ENCODE data around the gene KIF26B. TPM values are rescaled to one million over a fixed set of nuclear protein-coding genes. Genes with fewer than 3 reads are reported as not detected.

KIF26B gene
- total and polyA plus RNA-seq, 2 experiments from 2014 or later: 0.03 to 0.76 TPM

DNA sequence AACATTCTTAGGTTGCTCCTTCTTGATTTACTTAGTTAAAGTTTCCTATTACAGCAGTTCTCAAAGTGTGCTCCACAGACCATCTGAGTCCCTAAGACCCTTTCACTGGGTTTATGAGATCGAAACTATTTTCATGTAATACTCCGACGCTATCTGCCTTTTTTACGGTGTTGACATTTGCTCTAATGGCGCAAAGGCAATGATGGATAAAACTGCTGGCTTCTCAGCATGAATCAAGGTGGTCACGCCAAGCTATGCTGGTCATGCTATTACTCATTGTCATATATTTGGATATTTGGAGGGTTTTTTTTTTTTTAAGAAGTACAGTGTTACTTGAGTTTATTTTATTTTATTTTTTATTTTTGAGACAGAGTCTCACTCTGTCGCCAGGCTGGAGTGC lies 235.1 kb downstream of the KIF26B start:
- Mint-ChIP-seq H3K9me3 (no peaks in the 10 kb centered on the region), H3K27ac (no peak overlapping the region)

More for the DNA sequence above, 235.1 kb downstream of the KIF26B start:
- H3K27me3 Mint-ChIP-seq (ENCODE audit: insufficient read depth, low read depth, poor library complexity): peaks cover 2% of the 10 kb centered on the region
- no peaks in the 10 kb centered on the region for H4K20me1 ChIP-seq (replicated peaks; ENCODE audit: insufficient read depth)
- H3F3A ChIP-seq (replicated peaks; ENCODE audit: low read depth): no peaks in the 10 kb centered on the region
- ATAC-seq (no peak), DNase-seq (ENCODE audit: low spot score) (no peak)
- no peaks in the 10 kb centered on the region for H3K9me2 ChIP-seq (ENCODE audit: insufficient read depth)
- no peak for TF ChIP-seq EZH2phosphoT487 (IDR thresholded peaks at IDR 0.05; ENCODE audit: unreplicated experiment)
- TF ChIP-seq, protein P1, sequence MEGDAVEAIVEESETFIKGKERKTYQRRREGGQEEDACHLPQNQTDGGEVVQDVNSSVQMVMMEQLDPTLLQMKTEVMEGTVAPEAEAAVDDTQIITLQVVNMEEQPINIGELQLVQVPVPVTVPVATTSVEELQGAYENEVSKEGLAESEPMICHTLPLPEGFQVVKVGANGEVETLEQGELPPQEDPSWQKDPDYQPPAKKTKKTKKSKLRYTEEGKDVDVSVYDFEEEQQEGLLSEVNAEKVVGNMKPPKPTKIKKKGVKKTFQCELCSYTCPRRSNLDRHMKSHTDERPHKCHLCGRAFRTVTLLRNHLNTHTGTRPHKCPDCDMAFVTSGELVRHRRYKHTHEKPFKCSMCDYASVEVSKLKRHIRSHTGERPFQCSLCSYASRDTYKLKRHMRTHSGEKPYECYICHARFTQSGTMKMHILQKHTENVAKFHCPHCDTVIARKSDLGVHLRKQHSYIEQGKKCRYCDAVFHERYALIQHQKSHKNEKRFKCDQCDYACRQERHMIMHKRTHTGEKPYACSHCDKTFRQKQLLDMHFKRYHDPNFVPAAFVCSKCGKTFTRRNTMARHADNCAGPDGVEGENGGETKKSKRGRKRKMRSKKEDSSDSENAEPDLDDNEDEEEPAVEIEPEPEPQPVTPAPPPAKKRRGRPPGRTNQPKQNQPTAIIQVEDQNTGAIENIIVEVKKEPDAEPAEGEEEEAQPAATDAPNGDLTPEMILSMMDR (conservative IDR thresholded peaks at IDR 0.05; ENCODE audit: low read depth in 2 of 2): no peak
- TF ChIP-seq, protein P2, sequence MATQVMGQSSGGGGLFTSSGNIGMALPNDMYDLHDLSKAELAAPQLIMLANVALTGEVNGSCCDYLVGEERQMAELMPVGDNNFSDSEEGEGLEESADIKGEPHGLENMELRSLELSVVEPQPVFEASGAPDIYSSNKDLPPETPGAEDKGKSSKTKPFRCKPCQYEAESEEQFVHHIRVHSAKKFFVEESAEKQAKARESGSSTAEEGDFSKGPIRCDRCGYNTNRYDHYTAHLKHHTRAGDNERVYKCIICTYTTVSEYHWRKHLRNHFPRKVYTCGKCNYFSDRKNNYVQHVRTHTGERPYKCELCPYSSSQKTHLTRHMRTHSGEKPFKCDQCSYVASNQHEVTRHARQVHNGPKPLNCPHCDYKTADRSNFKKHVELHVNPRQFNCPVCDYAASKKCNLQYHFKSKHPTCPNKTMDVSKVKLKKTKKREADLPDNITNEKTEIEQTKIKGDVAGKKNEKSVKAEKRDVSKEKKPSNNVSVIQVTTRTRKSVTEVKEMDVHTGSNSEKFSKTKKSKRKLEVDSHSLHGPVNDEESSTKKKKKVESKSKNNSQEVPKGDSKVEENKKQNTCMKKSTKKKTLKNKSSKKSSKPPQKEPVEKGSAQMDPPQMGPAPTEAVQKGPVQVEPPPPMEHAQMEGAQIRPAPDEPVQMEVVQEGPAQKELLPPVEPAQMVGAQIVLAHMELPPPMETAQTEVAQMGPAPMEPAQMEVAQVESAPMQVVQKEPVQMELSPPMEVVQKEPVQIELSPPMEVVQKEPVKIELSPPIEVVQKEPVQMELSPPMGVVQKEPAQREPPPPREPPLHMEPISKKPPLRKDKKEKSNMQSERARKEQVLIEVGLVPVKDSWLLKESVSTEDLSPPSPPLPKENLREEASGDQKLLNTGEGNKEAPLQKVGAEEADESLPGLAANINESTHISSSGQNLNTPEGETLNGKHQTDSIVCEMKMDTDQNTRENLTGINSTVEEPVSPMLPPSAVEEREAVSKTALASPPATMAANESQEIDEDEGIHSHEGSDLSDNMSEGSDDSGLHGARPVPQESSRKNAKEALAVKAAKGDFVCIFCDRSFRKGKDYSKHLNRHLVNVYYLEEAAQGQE (IDR thresholded peaks at IDR 0.05; ENCODE audit: unreplicated experiment): no peak
- TF ChIP-seq NANOG (IDR thresholded peaks at IDR 0.05; ENCODE audit: borderline replicate concordance): no peak
- TF ChIP-seq ETS1 (IDR thresholded peaks at IDR 0.05): no peak
- TF ChIP-seq, protein P3, sequence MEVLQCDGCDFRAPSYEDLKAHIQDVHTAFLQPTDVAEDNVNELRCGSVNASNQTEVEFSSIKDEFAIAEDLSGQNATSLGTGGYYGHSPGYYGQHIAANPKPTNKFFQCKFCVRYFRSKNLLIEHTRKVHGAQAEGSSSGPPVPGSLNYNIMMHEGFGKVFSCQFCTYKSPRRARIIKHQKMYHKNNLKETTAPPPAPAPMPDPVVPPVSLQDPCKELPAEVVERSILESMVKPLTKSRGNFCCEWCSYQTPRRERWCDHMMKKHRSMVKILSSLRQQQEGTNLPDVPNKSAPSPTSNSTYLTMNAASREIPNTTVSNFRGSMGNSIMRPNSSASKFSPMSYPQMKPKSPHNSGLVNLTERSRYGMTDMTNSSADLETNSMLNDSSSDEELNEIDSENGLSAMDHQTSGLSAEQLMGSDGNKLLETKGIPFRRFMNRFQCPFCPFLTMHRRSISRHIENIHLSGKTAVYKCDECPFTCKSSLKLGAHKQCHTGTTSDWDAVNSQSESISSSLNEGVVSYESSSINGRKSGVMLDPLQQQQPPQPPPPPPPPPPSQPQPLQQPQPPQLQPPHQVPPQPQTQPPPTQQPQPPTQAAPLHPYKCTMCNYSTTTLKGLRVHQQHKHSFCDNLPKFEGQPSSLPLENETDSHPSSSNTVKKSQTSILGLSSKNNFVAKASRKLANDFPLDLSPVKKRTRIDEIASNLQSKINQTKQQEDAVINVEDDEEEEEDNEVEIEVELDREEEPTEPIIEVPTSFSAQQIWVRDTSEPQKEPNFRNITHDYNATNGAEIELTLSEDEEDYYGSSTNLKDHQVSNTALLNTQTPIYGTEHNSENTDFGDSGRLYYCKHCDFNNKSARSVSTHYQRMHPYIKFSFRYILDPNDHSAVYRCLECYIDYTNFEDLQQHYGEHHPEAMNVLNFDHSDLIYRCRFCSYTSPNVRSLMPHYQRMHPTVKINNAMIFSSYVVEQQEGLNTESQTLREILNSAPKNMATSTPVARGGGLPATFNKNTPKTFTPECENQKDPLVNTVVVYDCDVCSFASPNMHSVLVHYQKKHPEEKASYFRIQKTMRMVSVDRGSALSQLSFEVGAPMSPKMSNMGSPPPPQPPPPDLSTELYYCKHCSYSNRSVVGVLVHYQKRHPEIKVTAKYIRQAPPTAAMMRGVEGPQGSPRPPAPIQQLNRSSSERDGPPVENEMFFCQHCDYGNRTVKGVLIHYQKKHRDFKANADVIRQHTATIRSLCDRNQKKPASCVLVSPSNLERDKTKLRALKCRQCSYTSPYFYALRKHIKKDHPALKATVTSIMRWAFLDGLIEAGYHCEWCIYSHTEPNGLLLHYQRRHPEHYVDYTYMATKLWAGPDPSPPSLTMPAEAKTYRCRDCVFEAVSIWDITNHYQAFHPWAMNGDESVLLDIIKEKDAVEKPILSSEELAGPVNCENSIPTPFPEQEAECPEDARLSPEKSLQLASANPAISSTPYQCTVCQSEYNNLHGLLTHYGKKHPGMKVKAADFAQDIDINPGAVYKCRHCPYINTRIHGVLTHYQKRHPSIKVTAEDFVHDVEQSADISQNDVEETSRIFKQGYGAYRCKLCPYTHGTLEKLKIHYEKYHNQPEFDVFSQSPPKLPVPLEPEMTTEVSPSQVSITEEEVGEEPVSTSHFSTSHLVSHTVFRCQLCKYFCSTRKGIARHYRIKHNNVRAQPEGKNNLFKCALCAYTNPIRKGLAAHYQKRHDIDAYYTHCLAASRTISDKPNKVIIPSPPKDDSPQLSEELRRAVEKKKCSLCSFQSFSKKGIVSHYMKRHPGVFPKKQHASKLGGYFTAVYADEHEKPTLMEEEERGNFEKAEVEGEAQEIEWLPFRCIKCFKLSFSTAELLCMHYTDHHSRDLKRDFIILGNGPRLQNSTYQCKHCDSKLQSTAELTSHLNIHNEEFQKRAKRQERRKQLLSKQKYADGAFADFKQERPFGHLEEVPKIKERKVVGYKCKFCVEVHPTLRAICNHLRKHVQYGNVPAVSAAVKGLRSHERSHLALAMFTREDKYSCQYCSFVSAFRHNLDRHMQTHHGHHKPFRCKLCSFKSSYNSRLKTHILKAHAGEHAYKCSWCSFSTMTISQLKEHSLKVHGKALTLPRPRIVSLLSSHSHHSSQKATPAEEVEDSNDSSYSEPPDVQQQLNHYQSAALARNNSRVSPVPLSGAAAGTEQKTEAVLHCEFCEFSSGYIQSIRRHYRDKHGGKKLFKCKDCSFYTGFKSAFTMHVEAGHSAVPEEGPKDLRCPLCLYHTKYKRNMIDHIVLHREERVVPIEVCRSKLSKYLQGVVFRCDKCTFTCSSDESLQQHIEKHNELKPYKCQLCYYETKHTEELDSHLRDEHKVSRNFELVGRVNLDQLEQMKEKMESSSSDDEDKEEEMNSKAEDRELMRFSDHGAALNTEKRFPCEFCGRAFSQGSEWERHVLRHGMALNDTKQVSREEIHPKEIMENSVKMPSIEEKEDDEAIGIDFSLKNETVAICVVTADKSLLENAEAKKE (CRISPR knock-in tag; IDR thresholded peaks at IDR 0.05): no peak
- TF ChIP-seq STAT1 (IDR thresholded peaks at IDR 0.05; ENCODE audit: unreplicated experiment): no peak
- no peak for TF ChIP-seq EZH2 (IDR thresholded peaks at IDR 0.05; ENCODE audit: low read depth, unreplicated experiment)
- TF ChIP-seq JUNB (IDR thresholded peaks at IDR 0.05; ENCODE audit: unreplicated experiment): no peak
- no peak for TF ChIP-seq CREB1 (CRISPR knock-in tag; IDR thresholded peaks at IDR 0.05; ENCODE audit: low read depth)
- no peak for TF ChIP-seq ZNF114 (CRISPR knock-in tag; IDR thresholded peaks at IDR 0.05)
- TF ChIP-seq POLR2AphosphoS5 (IDR thresholded peaks at IDR 0.05; ENCODE audit: low read depth): no peak
- no peak for TF ChIP-seq ZNF331 (CRISPR knock-in tag; IDR thresholded peaks at IDR 0.05; ENCODE audit: low read depth)
- no peaks in the 10 kb centered on the region for H3K27me3 ChIP-seq (ENCODE audit: insufficient read depth)
- no peak overlapping the region for H3K4me2 ChIP-seq
- H3K36me3 ChIP-seq (ENCODE audit: insufficient read depth): no peaks in the 10 kb centered on the region
- H3K4me3 ChIP-seq: no peak overlapping the region
- no peak overlapping the region for H3K4me3 Mint-ChIP-seq
- H3K36me3 Mint-ChIP-seq (ENCODE audit: low read depth): no peaks in the 10 kb centered on the region
- peaks cover 5% of the 10 kb centered on the region; the same call in 2 of the 3 replicates for H3K4me1 Mint-ChIP-seq
- H3K27ac ChIP-seq (ENCODE audit: low read depth): no peak overlapping the region
- H3K4me1 ChIP-seq (ENCODE audit: insufficient read depth): no peaks in the 10 kb centered on the region
- H3K79me2 ChIP-seq (replicated peaks; ENCODE audit: insufficient read depth): no peaks in the 10 kb centered on the region
- H2AFZ ChIP-seq: no peak overlapping the region
